Sciatic nerve (tissue), 2 donors: ENCODE measurements around the gene RIPPLY1. TPM values are rescaled to one million over a fixed set of nuclear protein-coding genes. Genes with fewer than 3 reads are reported as not detected.

Experiments used
- ATAC-seq: fragments of 200-7000 bp; cut with Tn5 transposase; one replicate; pipeline ENCODE4 v1.9.1; 2020; ENCODE audit warnings: mild to moderate bottlenecking, moderate library complexity
- DNase-seq: peaks from one replicate; pipeline ENCODE4 v3.0.0-alpha.2; 2020; ENCODE audit warnings: low spot score
- intact Hi-C: fragments of 100-400 bp; cut with DNase I; formaldehyde crosslinking; loops from one replicate; pipeline ENCODE4 v1.14.2; 2022
- total RNA-seq: library from RNA; stranded (reverse); fragmentation: NEBNext Ultra II Directional; extraction: Animal tissue kit (Norgen Biotek cat#: 25700); gene quantifications from one replicate; pipeline ENCODE4 v1.2.1, GENCODE V29; 2021
- donor health status: DM: no; HTN: no; CAD: no.
- donor health status: DM: no; HTN: no; CAD: no.

Gene RIPPLY1
- total RNA-seq, 1 donor from 2014 or later = 0.40 TPM

DNA sequence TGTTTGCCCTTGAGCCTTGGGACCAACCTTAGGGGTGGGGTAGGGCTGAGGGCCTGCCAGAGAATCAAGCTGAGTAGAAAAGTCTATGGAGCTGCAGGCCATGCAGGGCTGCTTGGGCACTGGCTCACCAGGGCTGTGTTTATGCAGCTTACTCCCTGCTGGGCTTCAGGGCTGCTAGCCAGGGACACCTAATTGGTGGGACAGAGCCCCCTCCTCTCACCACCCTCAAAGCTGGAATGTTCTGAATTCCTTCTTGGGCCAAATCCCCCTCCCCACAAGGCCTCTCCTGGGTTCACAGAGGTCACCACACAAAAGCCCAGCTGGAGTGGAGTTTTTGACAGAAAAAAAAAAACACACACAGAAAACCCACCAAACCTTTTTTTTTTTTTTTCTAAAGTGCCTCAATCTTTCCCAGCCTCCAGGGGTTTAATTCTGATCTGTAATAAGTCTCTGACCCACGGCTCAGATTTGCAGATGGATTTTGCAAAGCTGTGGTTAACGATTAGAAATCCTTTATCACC lies 16.9 kb upstream of the RIPPLY1 start, which contains the start of gene CLDN2:
Gene CLDN2, plus strand, starts transcription at position 471 of the 521 bp plus-strand sequence. CDS start 7,827 bp downstream, outside the sequence.
- no peak for DNase-seq
- intact Hi-C loops = no loop called here
- ATAC-seq = no peak

- DNase-seq = no peak
- intact Hi-C loops = no loop called here
- ATAC-seq = no peak
Observed at GRCh38 chrX:106917830-106918500, 14.8 kb upstream of the RIPPLY1 start.

GRCh38 chrX:106912864-106913263 lies 9.7 kb upstream of the RIPPLY1 start:
- ATAC-seq = no peak
- intact Hi-C loops = no loop called here
- DNase-seq = no peak

DNA sequence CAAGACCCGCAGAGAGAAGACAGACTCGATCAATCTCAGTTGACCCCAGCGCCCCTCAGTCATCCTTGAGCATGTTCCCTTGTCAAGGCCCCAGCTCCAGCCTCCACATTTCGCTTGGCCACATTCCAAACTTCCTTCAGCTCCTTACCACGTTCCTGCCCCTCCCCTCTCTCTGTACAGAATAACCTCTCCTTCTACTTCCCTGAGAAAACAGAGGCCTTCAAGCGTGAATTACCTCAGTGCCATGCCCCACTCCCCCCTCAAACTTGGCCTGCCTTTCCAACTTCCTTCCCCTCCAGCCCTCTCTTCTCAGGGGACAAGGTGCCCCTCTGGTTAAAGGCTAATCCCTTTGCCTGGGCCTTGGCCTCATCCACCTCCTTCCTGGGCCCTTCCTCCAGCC lies 3.2 kb upstream of the RIPPLY1 start:
- no peak for DNase-seq
- intact Hi-C loops = loop anchor here (5.0 kb wide), 1 partner anchor 36 kb away; no protein-coding TSS in a partner anchor
- no peak for ATAC-seq

- intact Hi-C loops = loop anchor here (5.0 kb wide), 1 partner anchor 37 kb away; no protein-coding TSS in a partner anchor
- ATAC-seq (peak; percentile 38), DNase-seq (no peak)
Observed at GRCh38 chrX:106905064-106905708, 2.0 kb upstream of the RIPPLY1 start.

DNA sequence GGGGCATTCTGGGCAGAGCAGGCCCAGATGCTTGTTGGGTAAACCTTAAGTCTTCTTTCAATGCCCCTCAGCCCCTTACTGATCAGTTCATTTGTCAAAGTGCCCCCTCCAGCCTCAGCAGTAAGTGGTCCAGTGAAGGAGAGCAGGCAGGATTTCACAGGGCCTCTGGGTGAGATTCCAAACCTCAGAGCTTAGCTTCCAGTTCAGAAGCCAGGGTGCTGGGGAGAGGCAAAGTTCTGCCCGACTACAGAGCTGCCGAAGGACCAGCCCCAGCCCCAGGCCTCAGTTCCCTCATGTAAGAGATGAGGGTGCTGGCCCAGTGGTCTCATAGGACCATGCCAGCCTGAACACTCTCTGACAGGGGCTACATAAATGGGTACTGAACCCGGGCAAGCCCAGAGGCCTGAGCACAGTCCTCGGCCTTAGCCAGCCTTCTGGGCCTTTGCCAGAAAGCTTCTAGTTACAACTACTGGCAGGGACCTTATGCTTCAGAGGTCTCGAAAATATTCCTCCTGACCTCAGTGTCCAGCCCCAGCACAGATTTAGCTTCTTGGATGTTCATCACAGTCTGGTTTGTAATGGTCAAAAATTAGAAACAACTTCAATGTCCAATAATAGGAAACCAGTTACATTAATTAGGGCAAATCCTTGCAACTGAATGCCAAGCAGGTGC lies 851 bp upstream of the RIPPLY1 start:
- DNase-seq (no peak), ATAC-seq (peak; percentile 27)
- intact Hi-C loops = no loop called here

DNA sequence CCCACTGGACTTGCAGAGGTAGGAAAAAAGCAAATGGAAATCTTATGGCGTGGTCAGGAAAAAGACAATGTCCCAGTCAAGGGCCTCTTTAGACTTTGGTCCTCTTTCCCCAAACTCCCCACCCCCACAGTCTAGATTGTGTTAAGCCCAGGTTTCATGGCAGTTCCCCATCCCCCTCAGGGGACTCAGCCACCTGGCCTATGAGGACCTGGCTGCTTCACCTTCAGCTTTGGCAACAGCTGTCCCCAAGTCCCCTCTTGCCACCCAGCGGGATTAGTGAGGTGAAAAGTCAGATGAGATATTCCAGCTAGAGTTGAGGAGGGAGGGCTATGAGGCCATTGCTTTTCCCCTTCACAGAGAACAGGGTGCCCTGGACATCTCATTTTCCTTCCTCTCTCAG lies 457 bp downstream of the RIPPLY1 start:
- DNase-seq = no peak
- intact Hi-C loops = no loop called here
- no peak for ATAC-seq

GRCh38 chrX:106901781-106902219 lies 1.3 kb downstream of the RIPPLY1 start:
- no peak for DNase-seq
- ATAC-seq = no peak
- intact Hi-C loops = no loop called here

- intact Hi-C loops = no loop called here
- no peak for ATAC-seq
Observed at GRCh38 chrX:106901341-106901740, 1.8 kb downstream of the RIPPLY1 start.

GRCh38 chrX:106899841-106900240 lies 3.3 kb downstream of the RIPPLY1 start:
- ATAC-seq = no peak
- no peak for DNase-seq
- intact Hi-C loops = no loop called here

More at GRCh38 chrX:106901341-106901740, 1.8 kb downstream of the RIPPLY1 start:
- no peak for DNase-seq

DNA sequence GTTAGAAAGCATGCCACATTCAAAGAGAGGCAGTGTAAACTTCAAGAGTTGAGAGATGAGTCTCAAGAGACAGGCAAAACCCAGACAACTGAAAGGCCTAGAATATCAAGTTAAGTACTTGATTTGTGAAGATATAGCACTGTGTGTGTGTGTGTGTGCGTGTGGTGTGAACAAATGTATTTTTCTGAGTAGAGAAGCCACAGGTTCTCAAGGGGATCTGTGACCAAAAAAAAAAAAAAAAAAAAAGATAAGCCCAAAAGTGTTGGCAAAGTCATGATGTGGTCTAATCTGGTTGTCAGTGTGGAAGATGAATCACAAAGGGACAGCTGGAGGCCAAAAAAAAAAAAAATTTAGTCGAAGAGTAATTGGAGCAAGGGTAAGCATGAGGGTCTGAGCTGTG lies 3.9 kb downstream of the RIPPLY1 start:
- DNase-seq = no peak
- intact Hi-C loops = no loop called here
- ATAC-seq = no peak

GRCh38 chrX:106898462-106898861 lies 4.7 kb downstream of the RIPPLY1 start:
- intact Hi-C loops = no loop called here
- ATAC-seq = peak; percentile 56
- DNase-seq = no peak

- intact Hi-C loops = no loop called here
- no peak for ATAC-seq
- no peak for DNase-seq
Observed at GRCh38 chrX:106897259-106897658, 5.9 kb downstream of the RIPPLY1 start.

DNA sequence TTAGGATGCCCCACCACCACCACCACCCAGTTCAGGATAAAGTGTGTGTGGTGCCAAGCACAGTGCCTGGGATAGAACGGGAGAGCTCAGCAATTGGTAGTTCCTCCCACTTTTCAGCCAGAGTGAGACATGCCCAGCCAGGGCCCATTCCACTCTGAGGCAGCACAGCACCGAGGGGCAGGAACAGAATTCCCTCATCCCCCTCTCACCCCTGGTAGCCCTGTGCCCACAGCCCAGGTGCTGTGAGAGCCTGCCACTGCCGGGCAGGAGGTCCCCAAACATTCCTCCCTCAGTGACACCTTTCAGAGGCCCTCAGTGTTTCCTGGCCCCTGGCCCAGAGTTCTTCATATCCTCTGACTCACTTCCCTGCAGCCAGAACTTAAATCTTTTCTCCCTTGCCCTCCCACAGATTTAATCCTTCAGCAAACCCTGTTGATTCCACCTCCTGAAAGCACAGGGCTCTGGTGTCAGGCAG lies 8.1 kb downstream of the RIPPLY1 start:
- intact Hi-C loops = no loop called here
- peak; percentile 9 for ATAC-seq
- DNase-seq = no peak

DNA sequence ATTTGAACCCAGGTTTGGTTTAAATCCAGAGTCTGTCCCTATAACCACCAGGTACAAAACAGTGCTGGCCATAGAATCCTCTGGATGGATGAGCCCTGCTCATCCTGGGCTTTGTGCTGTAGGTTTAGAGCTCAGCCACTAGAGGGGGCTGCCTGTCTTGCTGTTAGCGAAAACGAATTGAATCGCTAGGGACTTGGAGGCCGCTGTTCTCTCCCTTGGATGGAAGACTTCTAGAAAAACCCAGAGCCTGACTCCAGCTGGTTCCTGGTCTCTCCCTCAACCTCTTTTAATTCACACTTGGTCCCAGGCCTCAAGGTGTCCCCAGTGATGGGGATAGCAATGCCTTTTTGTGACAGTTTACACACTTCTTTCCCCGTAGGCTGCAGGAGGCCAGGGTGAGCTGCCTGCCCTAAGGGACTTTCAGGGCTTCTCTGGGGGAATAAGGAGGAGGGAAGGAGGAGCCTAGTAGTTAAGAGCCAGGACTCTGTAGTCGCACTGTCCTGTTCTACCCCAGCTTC lies 8.7 kb downstream of the RIPPLY1 start:
- DNase-seq = peak; percentile 76
- intact Hi-C loops = no loop called here
- peak; percentile 84 for ATAC-seq

GRCh38 chrX:106891762-106892460 lies 11.2 kb downstream of the RIPPLY1 start:
- DNase-seq (no peak), ATAC-seq (no peak)
- intact Hi-C loops = no loop called here

DNA sequence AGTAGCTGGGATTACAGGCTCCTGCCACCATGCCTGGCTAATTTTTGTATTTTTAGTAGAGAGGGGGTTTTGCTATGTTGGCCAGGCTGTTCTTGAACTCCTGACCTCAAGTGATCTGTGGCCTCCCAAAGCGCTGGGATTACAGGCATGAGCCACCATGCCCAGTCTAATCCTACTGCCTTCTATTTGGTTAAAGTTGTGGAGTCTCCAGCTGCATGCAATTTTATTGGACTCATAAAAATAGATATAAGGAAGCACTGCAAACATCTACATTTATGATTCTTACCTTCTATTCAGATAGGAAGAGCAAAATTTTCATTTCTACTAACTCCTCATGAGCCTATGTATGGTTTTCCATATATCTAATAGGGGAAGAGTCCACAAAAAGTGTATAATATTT lies 13.7 kb downstream of the RIPPLY1 start:
- intact Hi-C loops = no loop called here
- no peak for ATAC-seq
- DNase-seq = no peak

GRCh38 chrX:106875151-106875550 lies 28.0 kb downstream of the RIPPLY1 start:
- ATAC-seq (no peak), DNase-seq (no peak)
- intact Hi-C loops = no loop called here

DNA sequence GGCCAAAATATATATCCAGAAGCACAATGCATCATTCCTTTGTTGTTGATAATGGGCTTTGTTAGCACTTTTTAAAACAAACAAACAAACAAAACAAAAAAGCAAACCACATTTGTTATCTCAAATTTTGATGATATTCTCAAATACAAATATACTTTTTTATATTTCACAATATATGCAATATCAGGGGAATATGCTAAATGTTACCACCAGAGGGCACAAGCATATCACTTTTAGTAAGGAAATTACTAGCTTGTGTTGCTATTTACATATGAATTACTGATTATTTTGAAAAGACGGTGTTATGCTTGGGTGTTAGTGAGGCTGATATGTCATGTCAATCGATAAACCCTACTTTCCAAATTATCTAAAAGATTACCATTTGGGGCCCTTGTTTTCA lies 29.1 kb downstream of the RIPPLY1 start:
- DNase-seq = no peak
- no peak for ATAC-seq
- intact Hi-C loops = no loop called here
